Endothelial cell of hepatic sinusoid (primary cell): ENCODE results near the gene HBZ.
"Not testable (repeated sequence)": the region's sequence is repeated elsewhere in the genome, so short reads cannot be mapped to it uniquely, and the experiment has no call there.

Experiments used
- in situ Hi-C: cut with HindIII; loops from 2 replicates; pipeline ENCODE4 v1.10.0; 2017; ENCODE audit warnings: low sequenced_read_pairs

HBZ gene

DNA sequence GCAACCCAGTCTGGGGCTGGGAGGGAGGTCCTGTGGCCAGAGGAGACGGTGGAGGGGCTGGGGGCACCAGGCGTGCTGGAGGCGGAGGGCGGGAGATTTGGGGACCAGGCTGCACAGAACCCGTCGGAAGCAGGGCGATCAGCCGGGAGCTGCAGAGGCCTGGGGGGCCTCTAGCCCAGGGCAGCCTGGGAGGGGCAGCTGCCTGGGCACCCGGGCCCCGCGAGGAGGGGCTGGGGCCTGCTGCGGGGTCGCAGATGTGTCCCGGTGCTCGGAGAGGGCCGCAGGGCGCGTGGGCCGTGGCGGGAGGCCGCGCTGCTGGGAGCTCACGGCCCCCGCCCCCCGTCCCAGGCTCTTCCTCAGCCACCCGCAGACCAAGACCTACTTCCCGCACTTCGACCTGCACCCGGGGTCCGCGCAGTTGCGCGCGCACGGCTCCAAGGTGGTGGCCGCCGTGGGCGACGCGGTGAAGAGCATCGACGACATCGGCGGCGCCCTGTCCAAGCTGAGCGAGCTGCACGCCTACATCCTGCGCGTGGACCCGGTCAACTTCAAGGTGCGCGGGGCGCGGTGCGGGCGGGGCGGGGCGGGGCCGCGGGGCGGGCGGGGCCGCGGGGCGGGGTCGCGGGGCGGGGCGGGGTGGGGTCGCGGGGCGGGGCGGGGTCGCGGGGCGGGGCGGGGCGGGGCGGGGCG, 11.8 kb downstream of the HBZ start:
- in situ Hi-C loops = not testable (repeated sequence)

DNA sequence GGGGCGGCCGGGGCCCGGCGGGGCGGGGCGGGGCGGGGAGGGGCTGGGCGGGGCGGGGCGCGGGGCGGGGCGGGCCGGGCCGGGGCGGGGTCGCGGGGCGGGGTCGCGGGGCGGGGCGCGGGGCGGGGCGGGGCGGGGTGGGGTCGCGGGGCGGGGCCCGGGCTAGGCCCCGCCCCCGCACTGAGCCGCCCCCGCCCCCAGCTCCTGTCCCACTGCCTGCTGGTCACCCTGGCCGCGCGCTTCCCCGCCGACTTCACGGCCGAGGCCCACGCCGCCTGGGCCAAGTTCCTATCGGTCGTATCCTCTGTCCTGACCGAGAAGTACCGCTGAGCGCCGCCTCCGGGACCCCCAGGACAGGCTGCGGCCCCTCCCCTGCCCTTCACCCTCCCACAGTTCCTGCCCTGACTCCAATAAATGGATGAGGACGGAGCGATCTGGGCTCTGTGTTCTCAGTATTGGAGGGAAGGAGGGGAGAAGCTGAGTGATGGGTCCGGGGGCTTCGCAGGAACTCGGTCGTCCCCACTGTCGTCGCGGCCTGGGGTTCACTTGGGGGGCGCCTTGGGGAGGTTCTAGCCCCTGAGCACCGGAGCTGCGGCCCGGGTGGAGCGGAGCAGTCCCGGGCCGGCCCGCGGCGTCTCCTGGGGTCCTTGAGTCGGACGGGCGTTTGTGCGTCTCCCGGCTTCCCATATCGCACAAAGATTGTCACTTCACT, 12.5 kb downstream of the HBZ start:
- in situ Hi-C loops = no loop called here

DNA sequence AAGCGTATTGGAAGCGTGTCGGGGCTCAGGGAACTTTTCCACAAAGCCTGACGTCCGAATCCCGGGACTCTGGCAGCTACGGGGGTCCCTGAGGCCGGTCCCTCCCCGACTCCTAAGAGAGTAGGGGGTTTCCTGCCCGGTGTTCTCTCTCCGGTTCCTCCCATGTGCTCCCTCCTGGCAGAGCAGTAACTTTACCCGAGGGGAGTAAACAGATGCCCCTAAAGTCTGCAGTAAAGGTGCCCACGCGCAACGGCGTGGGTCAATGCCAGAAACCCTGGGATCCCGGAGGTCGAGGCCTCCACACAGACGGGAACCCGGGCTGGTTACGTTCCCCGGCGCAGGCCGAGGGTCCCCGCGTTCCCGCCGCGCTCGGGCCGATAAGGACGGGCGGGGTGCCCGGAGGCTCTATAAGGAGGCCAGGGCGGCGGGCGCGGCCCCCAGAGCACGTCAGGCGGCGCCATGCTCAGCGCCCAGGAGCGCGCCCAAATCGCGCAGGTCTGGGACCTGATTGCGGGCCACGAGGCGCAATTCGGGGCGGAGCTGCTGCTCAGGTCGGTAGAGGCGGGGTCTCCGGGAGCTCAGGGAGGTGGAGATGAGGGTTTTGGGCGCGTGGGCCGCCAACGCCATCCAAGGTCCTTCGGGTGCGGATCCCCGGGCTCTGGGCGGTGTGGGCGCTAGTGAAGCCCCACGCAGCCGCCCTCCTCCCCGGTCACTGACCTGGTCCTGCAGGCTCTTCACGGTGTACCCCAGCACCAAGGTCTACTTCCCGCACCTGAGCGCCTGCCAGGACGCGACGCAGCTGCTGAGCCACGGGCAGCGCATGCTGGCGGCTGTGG, 13.3 kb downstream of the HBZ start, which contains the start of gene HBM:
Gene HBM (plus strand): TSS at position 440 of the 836 bp plus-strand sequence. CDS start 20 bp downstream, at position 460.
- in situ Hi-C loops = no loop called here

DNA sequence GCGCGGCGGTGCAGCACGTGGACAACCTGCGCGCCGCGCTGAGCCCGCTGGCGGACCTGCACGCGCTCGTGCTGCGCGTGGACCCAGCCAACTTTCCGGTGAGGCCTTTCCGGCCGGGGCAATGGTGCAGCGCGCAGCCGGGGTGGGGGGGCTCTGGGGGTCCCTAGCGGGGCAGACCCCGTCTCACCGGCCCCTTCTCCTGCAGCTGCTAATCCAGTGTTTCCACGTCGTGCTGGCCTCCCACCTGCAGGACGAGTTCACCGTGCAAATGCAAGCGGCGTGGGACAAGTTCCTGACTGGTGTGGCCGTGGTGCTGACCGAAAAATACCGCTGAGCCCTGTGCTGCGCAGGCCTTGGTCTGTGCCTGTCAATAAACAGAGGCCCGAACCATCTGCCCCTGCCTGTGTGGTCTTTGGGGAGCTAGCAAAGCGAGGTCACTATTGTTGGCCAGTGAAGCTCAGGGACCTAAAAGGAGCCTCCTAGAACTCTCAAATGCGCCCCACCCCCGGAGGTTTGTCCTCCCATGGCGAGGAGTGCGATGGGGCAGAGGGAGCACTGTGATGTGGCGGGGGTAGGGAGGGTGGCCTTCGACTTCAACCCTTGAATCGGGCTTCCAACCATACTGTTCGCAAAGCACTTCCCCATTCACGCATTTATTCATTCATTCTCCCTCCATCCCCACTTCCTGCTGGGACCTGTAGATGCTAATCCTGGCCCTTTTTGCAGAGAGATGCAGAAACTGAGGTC, 14.1 kb downstream of the HBZ start:
- in situ Hi-C loops = no loop called here

DNA sequence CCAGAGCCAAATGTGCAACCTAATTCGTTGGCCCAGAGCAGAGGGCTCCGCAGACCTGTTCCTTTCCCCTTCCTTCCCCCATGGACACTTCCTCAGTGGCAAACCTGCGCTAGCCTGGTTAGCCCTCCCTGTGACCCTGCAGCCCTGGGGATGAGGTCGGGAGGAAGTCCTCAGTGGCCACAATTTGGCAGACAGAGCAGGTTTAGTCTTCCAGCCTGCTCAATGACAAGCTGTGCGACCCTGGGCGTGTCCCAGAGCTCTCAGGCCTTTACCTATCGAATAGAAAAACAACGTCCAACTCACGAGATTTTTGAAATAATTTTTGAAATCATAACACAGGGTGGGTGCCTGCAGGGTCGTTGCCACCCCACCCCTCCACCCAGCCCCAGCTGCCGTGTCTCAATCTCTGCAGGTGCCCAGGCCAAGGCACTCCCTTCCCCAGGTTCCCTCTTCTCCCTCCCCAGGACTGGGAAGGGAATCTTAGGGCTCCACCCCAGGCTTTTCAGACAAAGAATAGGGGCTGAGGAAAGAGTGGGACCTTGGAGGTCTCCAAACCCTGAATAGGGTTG, 14.8 kb downstream of the HBZ start:
- in situ Hi-C loops = no loop called here

DNA sequence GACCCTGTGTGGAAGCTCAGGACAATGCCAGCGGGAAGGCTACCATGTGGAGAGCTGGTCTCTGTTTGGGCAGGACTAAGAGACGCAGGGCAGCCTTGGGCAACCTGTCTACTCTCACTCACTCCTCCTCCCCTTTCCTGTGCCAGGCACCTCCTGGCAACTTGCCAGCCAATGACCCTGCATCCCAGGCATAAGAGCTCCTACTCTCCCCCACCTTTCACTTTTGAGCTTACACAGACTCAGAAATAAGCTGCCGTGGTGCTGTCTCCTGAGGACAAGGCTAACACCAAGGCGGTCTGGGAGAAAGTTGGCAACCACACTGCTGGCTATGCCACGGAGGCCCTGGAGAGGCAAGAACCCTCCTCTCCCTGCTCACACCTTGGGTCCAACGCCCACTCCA, 16.0 kb downstream of the HBZ start:
- in situ Hi-C loops = no loop called here

DNA sequence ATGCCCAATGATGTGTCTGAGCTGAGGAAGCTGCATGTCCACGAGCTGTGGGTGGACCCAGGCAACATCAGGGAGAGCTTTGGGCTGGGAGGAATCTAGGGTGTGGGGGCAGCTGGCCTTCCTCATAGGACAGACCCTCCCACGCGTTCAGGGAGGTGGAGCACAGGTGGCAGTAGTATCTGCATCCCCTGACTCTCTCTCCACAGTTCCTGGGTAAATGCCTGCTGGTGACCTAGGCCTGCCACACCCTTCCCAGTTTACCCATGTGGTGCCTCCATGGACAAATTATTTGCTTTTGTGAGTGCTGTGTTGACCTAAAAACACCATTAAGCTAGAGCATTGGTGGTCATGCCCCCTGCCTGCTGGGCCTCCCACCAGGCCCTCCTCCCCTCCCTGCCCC, 16.6 kb downstream of the HBZ start:
- in situ Hi-C loops = no loop called here

DNA sequence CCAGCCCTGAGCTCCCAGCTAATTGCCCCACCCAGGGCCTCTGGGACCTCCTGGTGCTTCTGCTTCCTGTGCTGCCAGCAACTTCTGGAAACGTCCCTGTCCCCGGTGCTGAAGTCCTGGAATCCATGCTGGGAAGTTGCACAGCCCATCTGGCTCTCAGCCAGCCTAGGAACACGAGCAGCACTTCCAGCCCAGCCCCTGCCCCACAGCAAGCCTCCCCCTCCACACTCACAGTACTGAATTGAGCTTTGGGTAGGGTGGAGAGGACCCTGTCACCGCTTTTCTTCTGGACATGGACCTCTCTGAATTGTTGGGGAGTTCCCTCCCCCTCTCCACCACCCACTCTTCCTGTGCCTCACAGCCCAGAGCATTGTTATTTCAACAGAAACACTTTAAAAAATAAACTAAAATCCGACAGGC, 17.7 kb downstream of the HBZ start:
- in situ Hi-C loops = not testable (repeated sequence)

DNA sequence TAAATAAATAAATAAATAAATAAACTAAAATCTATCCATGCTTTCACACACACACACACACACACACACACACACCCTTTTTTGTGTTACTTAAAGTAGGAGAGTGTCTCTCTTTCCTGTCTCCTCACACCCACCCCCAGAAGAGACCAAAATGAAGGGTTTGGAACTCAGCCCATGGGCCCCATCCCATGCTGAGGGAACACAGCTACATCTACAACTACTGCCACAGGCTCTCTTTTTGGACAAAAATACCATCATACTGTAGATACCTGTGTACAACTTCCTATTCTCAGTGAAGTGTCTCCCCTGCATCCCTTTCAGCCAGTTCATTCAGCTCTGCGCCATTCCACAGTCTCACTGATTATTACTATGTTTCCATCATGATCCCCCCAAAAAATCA, 18.3 kb downstream of the HBZ start:
- in situ Hi-C loops = no loop called here

DNA sequence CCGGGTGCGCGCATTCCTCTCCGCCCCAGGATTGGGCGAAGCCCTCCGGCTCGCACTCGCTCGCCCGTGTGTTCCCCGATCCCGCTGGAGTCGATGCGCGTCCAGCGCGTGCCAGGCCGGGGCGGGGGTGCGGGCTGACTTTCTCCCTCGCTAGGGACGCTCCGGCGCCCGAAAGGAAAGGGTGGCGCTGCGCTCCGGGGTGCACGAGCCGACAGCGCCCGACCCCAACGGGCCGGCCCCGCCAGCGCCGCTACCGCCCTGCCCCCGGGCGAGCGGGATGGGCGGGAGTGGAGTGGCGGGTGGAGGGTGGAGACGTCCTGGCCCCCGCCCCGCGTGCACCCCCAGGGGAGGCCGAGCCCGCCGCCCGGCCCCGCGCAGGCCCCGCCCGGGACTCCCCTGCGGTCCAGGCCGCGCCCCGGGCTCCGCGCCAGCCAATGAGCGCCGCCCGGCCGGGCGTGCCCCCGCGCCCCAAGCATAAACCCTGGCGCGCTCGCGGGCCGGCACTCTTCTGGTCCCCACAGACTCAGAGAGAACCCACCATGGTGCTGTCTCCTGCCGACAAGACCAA, 20.0 kb downstream of the HBZ start, which contains the start of gene HBA2:
Gene HBA2 (plus strand): TSS at position 503 of the 568 bp plus-strand sequence. CDS start 37 bp downstream, at position 540.
- in situ Hi-C loops = not testable (repeated sequence)

DNA sequence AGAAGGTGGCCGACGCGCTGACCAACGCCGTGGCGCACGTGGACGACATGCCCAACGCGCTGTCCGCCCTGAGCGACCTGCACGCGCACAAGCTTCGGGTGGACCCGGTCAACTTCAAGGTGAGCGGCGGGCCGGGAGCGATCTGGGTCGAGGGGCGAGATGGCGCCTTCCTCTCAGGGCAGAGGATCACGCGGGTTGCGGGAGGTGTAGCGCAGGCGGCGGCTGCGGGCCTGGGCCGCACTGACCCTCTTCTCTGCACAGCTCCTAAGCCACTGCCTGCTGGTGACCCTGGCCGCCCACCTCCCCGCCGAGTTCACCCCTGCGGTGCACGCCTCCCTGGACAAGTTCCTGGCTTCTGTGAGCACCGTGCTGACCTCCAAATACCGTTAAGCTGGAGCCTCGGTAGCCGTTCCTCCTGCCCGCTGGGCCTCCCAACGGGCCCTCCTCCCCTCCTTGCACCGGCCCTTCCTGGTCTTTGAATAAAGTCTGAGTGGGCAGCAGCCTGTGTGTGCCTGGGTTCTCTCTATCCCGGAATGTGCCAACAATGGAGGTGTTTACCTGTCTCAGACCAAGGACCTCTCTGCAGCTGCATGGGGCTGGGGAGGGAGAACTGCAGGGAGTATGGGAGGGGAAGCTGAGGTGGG, 20.9 kb downstream of the HBZ start:
- in situ Hi-C loops = not testable (repeated sequence)

DNA sequence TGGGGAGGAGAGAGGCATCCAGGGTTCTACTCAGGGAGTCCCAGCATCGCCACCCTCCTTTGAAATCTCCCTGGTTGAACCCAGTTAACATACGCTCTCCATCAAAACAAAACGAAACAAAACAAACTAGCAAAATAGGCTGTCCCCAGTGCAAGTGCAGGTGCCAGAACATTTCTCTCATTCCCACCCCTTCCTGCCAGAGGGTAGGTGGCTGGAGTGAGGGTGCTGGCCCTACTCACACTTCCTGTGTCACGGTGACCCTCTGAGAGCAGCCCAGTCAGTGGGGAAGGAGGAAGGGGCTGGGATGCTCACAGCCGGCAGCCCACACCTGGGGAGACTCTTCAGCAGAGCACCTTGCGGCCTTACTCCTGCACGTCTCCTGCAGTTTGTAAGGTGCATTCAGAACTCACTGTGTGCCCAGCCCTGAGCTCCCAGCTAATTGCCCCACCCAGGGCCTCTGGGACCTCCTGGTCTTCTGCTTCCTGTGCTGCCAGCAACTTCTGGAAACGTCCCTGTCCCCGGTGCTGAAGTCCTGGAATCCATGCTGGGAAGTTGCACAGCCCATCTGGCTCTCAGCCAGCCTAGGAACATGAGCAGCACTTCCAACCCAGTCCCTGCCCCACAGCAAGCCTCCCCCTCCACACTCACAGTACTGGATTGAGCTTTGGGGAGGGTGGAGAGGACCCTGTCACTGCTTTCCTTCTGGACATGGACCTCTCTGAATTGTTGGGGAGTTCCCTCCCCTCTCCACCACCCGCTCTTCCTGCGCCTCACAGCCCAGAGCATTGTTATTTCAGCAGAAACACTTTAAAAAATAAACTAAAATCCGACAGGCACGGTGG, 21.7 kb downstream of the HBZ start:
- in situ Hi-C loops = not testable (repeated sequence)

DNA sequence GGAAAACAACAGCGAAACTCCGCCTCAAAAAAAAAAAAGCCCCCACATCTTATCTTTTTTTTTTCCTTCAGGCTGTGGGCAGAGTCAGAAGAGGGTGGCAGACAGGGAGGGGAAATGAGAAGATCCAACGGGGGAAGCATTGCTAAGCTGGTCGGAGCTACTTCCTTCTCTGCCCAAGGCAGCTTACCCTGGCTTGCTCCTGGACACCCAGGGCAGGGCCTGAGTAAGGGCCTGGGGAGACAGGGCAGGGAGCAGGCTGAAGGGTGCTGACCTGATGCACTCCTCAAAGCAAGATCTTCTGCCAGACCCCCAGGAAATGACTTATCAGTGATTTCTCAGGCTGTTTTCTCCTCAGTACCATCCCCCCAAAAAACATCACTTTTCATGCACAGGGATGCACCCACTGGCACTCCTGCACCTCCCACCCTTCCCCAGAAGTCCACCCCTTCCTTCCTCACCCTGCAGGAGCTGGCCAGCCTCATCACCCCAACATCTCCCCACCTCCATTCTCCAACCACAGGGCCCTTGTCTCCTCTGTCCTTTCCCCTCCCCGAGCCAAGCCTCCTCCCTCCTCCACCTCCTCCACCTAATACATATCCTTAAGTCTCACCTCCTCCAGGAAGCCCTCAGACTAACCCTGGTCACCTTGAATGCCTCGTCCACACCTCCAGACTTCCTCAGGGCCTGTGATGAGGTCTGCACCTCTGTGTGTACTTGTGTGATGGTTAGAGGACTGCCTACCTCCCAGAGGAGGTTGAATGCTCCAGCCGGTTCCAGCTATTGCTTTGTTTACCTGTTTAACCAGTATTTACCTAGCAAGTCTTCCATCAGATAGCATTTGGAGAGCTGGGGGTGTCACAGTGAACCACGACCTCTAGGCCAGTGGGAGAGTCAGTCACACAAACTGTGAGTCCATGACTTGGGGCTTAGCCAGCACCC, 22.8 kb downstream of the HBZ start:
- in situ Hi-C loops = no loop called here

DNA sequence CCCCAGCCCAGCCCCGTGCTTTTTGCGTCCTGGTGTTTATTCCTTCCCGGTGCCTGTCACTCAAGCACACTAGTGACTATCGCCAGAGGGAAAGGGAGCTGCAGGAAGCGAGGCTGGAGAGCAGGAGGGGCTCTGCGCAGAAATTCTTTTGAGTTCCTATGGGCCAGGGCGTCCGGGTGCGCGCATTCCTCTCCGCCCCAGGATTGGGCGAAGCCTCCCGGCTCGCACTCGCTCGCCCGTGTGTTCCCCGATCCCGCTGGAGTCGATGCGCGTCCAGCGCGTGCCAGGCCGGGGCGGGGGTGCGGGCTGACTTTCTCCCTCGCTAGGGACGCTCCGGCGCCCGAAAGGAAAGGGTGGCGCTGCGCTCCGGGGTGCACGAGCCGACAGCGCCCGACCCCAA, 23.6 kb downstream of the HBZ start:
- in situ Hi-C loops = not testable (repeated sequence)

DNA sequence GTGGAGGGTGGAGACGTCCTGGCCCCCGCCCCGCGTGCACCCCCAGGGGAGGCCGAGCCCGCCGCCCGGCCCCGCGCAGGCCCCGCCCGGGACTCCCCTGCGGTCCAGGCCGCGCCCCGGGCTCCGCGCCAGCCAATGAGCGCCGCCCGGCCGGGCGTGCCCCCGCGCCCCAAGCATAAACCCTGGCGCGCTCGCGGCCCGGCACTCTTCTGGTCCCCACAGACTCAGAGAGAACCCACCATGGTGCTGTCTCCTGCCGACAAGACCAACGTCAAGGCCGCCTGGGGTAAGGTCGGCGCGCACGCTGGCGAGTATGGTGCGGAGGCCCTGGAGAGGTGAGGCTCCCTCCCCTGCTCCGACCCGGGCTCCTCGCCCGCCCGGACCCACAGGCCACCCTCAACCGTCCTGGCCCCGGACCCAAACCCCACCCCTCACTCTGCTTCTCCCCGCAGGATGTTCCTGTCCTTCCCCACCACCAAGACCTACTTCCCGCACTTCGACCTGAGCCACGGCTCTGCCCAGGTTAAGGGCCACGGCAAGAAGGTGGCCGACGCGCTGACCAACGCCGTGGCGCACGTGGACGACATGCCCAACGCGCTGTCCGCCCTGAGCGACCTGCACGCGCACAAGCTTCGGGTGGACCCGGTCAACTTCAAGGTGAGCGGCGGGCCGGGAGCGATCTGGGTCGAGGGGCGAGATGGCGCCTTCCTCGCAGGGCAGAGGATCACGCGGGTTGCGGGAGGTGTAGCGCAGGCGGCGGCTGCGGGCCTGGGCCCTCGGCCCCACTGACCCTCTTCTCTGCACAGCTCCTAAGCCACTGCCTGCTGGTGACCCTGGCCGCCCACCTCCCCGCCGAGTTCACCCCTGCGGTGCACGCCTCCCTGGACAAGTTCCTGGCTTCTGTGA, 24.3 kb downstream of the HBZ start, which contains the start of gene HBA1:
Gene HBA1 (plus strand): TSS at position 204 of the 906 bp plus-strand sequence. CDS start 37 bp downstream, at position 241.
- in situ Hi-C loops = not testable (repeated sequence)

DNA sequence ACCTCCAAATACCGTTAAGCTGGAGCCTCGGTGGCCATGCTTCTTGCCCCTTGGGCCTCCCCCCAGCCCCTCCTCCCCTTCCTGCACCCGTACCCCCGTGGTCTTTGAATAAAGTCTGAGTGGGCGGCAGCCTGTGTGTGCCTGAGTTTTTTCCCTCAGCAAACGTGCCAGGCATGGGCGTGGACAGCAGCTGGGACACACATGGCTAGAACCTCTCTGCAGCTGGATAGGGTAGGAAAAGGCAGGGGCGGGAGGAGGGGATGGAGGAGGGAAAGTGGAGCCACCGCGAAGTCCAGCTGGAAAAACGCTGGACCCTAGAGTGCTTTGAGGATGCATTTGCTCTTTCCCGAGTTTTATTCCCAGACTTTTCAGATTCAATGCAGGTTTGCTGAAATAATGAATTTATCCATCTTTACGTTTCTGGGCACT, 25.0 kb downstream of the HBZ start:
- in situ Hi-C loops = no loop called here
